SU-DHL-6 (cell line): Measurements from ENCODE around the gene SCN8A.

Experiments
- EZH2phosphoT487 ChIP-seq: fragments of 200-600 bp; sonication (generic), shearing (Covaris generic); conservative IDR thresholded peaks from 2 replicates; pipeline ENCODE4 v1.6.1; 2018; ENCODE audit warnings: mild to moderate bottlenecking, antibody characterized with exemption, low read length, moderate library complexity, mixed read lengths
- TF ChIP-seq, protein P1 (sequence below): fragments of 200-600 bp; sonication (generic); IDR thresholded peaks from one replicate; pipeline ENCODE4 v1.5.1; 2017; ENCODE audit warnings: antibody characterized with exemption, mild to moderate bottlenecking, low read length, moderate library complexity; ENCODE audit not compliant: insufficient read depth, poor library complexity, severe bottlenecking

DNA sequence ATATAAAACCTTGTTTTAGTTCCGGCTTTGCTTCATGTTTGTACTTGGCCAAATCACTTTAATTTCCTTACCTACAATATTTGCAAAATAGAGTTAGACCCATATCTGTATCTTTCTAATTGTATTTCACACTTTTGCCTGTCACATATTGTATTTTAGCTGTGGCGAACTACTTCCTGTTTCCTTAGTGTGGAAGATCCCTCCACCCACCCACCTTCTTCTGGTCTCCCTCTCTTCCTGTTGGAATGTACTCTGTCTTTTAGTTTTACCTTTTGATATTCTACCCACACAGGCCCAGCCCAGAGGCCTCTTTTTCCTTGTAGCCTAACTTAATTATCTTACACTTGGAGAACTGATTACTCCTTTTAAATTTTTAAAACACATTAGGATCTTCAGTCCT, 78.2 kb downstream of the SCN8A start:
- TF ChIP-seq, protein P1, sequence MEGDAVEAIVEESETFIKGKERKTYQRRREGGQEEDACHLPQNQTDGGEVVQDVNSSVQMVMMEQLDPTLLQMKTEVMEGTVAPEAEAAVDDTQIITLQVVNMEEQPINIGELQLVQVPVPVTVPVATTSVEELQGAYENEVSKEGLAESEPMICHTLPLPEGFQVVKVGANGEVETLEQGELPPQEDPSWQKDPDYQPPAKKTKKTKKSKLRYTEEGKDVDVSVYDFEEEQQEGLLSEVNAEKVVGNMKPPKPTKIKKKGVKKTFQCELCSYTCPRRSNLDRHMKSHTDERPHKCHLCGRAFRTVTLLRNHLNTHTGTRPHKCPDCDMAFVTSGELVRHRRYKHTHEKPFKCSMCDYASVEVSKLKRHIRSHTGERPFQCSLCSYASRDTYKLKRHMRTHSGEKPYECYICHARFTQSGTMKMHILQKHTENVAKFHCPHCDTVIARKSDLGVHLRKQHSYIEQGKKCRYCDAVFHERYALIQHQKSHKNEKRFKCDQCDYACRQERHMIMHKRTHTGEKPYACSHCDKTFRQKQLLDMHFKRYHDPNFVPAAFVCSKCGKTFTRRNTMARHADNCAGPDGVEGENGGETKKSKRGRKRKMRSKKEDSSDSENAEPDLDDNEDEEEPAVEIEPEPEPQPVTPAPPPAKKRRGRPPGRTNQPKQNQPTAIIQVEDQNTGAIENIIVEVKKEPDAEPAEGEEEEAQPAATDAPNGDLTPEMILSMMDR = no peak
- TF ChIP-seq EZH2phosphoT487 = no peak
